Cerebellar nuclear complex (tissue), 1 donor: ENCODE measurements around the gene ZNF761.
"Not testable (repeated sequence)": the region's sequence is repeated elsewhere in the genome, so short reads cannot be mapped to it uniquely, and the experiment has no call there.

ENCODE experiments used
- DNase-seq, 2 experiments: peaks; one replicate each; lab custom pipeline; 2025; lab: John Stamatoyannopoulos, UW

ZNF761 gene

DNA sequence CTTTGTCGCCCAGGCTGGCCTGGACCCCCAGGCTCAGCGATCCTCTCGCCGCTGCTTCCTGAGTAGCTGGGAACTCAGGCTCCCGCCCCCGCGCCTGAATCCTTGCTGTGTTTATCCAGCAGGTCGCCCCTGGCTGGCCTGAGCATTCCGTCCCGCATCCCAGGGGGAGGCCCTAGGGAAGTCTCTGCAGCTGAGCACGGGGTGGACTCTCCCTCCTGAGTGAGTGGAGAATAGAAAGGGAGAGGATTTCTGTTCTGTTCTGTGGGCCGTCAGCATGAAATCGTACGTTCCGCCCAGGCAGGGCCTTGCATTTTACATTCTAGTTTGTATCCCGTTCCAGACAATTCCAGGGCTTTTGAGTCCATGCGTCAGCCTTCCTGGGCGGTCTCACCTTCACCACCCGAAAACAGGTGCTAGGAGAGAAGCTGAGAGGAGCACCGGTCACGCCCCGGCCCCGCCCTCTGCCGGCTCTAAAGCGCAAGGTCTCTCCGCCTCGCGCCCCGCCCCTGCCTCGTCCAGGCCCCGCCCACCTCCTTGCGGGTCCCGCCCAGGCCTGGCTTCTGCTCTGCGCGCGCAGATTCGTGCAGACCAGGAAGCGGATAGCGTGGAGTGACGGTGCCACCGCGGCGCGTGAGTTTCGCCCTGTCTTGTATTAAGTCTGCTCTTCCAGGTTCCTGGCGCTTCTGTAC, at the start of gene ZNF761:
TSS of gene ZNF761 (plus strand) at position 586 of the 689 bp plus-strand sequence. CDS start 15,285 bp downstream, outside the sequence.
- peak; percentile 83 to 89 for DNase-seq

GRCh38 chr19:53388168-53388567, 43.6 kb upstream of the ZNF761 start:
- no peak for DNase-seq

DNA sequence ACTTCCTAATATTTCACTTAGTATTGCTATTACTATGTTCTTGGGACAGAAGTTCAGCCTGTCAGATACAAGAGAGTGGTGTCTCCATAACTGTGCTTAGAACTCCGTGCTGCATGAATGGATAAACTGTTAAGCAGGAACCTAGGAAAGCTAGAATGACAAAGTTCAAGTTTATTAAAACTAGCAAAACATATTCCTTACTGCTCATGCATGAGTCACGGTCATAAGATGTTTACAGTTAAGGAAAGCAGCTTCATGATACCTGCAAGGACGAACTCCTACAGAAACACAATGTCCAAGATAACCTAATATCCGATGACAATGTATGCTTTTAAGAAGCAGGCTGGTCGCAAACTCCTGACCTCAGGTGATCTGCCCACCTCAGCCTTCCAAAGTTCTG, 42.9 kb upstream of the ZNF761 start:
- DNase-seq = no peak

DNA sequence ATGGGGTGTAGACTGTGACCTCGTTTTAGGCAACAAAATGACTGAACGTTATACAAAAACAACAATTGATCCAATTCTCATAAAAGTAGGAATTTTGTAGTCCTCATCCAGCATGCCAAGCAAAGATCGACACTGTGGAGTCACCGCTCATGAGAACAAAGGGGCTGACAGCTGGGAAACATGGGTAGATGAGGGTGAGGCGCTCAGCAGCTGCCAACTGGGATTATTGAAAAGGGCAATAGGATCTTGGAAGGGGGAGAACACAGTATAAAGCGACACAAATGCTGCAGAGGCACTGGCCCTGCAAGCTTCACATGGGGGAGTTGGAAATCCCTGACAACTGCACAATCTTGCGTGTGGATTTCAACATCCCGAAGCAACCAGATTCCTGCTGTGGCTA, 42.2 kb upstream of the ZNF761 start:
- DNase-seq = no peak

- no peak for DNase-seq
These were observed 41.8 kb upstream of the ZNF761 start for GRCh38 chr19:53389978-53390377.

DNA sequence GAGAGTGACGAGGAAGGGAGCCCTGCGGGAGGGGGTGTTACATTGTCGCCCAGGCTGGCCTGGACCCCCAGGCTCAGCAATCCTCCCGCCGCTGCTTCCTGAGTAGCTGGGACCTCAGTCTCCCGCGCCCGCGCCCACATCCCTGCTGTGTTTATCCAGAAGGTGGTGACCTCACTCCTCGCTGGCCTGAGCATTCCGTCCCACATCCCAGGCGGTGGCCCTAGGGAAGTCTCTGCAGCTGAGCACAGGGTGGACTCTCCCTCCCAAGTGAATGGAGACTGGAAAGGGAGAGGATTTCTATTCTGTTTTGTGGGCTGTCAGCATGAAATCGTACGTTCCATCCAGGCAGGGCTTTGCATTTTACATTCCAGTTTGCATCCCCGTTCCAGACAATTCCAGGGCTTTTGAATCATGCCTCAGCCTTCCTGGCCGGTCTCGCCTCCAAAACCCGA, 37.2 kb upstream of the ZNF761 start:
- DNase-seq = no peak

- DNase-seq = peak in 1 of 2 experiments; percentile 67
These were observed 36.6 kb upstream of the ZNF761 start, which contains the start of gene ZNF765 for GRCh38 chr19:53394974-53395839. Gene ZNF765 (plus strand): TSS chr19:53395149. CDS start chr19:53398016, 2,867 bp downstream.

DNA sequence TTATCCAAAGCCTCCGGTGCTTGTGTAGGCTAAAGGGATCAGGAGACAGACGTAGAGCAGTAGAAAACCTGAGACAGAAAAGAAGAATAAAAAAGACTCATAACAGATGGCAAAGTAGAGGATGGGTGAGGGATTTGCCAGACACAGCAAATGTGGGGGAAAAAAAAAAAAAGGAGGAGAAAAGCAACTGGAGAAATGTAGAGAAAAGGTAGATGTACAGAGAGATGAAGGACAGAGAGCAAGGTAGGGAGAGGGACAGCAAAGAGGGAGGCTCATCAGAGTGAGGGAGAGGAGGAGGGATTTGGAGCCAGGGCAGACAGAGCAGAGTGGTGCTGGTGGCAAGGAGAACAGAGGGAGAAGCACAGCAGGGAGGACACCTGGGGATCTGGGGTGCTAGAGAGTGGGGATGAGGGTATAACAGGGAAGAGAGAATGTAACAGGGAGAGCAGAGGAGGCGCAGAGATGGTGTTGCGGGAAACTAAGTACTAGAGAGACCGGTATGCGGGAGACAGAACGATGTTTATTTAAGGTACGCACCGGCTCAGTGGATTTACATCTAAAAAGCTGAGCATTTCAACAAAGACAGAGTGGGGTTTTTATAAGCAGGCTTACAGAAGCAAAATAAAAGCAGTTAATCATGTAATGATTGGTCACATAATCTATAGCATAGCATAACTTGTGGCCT, 35.8 kb upstream of the ZNF761 start:
- not testable (repeated sequence) for DNase-seq

- no peak for DNase-seq
These were observed 35.3 kb upstream of the ZNF761 start for GRCh38 chr19:53396525-53396868.

DNA sequence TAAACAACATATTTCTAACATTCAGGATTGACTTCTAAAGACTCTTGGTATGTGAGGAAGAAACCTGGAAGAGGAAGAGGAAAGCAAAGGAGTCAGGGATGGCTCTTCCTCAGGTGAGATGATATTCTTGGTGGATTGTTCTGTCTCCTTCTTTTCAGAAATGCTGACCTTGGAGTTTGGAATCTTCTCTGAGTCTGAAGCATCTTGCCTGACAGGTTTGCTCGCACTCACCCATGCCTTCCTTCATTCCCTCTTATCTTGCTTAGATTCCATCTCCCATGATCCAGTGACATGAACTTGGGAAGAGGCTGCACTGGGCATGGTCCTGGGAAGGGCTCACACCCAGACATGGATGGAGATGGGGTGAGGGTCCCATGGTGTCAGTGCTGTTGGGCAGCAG, 33.9 kb upstream of the ZNF761 start:
- not testable (repeated sequence) for DNase-seq

DNA sequence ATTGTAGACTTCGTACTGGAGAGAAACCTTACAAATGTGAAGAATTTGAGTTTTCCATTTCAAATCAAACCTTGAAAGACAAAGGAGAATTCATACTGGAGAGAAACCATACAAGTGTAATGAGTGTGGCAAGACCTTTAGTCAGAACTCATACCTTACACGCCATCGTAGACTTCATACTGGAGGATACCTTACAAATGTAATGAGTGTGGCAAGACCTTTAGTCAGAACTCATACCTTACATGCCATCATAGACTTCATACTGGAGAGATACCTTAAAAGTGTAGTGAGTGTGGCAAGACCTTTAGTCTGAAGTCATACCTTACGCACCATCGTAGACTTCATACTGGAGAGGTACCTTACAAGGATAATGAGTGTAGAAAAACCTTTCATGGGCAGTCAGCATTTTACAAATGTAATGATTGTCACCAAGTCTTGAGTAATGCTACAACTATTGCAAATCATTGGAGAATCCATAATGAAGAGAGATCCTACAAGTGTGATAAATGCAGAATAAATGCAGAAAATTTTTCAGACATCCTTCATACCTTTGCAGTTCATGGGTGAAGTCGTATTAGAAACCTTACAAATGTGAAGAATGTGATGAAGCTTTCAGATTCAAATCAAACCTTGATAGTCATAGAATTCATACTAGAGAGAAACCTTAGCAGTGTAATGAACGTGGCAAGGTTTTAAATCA, 22.1 kb upstream of the ZNF761 start:
- no peak for DNase-seq

DNA sequence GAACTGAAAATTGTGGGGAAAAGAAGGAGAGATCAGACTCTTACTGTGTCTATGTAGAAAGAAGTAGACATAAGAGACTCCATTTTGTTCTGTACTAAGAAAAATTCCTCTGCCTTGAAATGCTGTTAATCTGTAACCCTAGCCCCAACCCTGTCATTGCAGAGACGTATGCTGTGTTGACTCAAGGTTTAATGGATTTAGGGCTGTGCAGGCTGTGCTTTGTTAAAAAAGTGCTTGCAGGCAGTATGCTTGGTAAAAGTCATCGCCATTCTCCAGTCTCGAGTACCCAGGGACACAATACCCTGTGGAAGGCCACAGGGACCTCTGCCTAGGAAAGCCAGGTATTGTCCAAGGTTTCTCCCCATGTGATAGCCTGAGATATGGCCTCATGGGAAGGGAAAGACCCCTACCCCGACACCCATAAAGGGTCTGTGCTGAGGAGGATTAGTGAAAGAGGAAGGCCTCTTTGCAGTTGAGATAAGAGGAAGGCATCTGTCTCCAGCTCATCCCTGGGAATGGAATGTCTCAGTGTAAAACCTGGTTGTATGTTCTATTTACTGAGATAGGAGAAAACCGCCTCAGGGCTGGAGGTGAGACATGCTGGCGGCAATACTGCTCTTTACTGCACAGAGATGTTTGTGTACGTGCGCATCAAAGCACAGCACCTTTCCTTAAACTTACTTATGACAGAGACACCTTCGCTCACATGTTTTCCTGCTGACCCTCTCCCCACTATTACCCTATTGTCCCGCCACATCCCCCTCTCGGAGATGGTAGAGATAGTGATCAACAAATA, 11.1 kb upstream of the ZNF761 start:
- not testable (repeated sequence) for DNase-seq

DNA sequence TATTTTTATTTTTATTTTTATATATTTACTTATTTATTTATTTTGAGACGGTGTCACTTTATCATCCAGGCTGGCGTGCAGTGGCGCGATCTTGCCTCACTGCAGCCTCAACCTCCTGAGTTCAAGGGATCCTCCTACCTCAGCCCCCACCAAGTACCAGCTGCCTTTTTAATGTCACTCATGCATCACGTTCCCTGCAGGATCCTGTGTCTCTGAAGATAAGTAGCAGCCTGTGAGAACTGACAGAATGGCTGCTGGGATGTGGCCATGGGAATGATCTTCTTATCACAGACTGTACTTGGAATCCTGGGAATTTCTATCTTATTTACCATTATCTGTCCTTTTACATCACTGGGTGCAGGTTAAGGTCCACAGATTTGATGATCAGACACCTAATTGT, 9.2 kb upstream of the ZNF761 start:
- no peak for DNase-seq

DNA sequence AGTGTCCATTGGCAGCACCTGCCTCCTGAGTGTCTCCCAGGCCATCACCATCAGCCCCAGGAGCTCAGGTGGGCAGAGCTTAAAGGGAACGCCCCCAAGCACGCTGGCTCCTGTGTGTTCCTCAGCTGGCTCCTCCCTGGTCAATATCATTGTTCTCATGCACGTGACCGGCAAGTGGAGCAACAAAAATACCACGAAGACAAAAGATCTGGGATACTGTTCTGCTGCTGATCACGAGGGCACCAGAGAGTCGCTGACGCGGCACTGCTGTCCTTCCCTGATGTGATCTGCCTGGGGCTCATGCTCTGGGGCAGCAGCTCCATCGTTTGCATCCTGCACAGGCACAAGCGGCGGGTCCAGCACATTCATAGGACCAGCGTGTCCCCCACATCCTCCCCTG, 8.7 kb upstream of the ZNF761 start:
- DNase-seq = not testable (repeated sequence)

DNA sequence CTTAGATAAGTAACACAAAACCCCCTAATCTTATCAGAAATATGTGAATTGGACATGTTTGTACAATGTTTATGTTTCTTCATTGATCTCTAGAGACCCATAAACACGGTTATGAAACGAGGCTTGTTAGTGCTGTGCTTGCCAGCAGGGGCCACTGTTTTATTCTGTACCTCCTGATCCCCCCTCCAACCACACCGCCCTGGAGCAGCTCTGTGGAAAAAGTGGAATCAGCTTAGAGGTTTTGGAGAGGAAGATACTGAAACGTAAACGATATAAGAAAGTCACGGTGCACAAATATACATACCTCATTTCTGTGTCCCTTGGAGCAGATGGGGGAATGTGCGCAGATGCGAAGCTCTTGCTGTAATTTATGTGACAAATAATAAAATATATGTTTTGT, 8.1 kb upstream of the ZNF761 start:
- peak in 1 of 2 experiments; percentile 2 for DNase-seq

DNA sequence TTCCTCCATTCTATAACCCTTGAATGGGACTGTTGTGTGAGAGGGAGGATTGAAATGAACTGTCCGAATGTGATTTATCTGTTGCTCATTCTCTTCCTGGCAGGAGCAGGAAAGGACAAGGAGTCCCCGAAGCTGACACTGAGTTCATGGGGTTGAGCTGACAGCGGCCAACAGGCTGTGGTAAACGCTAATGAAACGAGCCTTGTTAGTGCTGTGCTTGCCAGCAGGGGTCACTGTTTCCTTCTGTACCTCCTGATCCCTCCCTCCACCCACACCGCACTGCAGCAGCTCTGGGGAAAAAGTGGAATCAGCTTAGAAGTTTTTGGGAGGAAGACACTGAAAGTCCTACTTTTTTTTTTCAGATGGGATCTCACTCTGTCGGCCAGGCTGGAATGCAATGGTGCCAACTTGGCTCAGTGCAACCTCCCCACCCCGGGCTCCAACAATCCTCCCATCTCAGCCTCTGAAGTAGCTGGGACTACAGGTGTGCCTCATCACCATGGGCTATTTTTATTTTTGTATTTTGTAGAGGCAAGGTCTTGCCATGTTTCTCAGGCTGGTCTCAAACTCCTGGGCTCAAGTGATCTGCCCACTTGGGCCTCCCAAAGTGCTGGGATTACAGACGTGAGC, 6.7 kb upstream of the ZNF761 start:
- no peak for DNase-seq

- DNase-seq = no peak
These were observed 391 bp downstream of the ZNF761 start for GRCh38 chr19:53432088-53432661.

- DNase-seq = not testable (repeated sequence)
These were observed 12.0 kb downstream of the ZNF761 start for GRCh38 chr19:53443809-53444208.

- not testable (repeated sequence) for DNase-seq
These were observed 15.4 kb downstream of the ZNF761 start for GRCh38 chr19:53447196-53447595.

GRCh38 chr19:53455828-53456227, 24.0 kb downstream of the ZNF761 start:
- DNase-seq = no peak
